ENCODE results near the gene DNAJC13. TPM values are rescaled to one million over a fixed set of nuclear protein-coding genes. Genes with fewer than 3 reads are reported as not detected.

Gene DNAJC13
- total RNA-seq, 1 donor from 2014 or later = 32.8 TPM

DNA sequence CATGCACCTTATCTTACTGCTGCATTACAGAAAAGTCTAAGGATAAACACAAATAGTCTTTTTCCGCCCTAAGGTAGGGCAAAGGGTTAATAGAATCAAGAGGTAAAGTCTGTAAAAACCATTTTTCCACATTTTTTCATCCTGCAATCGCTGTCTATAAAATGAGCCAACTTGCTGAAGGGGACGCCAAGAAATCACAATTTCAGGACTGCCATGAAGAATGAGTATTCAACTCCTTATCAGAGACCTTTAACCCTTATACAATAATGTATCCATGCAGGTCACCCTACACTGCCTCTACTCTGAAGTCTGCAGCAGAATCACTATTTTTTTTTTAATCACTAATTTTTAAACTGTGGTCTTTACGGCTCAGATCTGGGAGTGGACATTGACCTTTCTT, 1.1 kb upstream of the DNAJC13 start:
- intact Hi-C loops (cut with micrococcal nuclease) = loop anchor here (2.0 to 10.0 kb wide), 3 partner anchors 126 to 1389 kb away; partner anchors contain the start of genes CDV3 and SRPRB
- no peaks in the 10 kb centered on the region for H3K9me3 Mint-ChIP-seq
- peak overlapping the region; percentile 99 for H3K4me3 Mint-ChIP-seq (ENCODE audit: low read depth)
- peaks cover 6% of the 10 kb centered on the region for H3K27me3 Mint-ChIP-seq (ENCODE audit: low read depth)
- no peak overlapping the region for H3K27ac Mint-ChIP-seq
- DNase-seq (ENCODE audit: low spot score) = no peak
- peaks cover 39% of the 10 kb centered on the region for H3K4me1 Mint-ChIP-seq (ENCODE audit: low read depth)
- H3K36me3 Mint-ChIP-seq (ENCODE audit: low read depth) = peaks cover 13% of the 10 kb centered on the region

DNA sequence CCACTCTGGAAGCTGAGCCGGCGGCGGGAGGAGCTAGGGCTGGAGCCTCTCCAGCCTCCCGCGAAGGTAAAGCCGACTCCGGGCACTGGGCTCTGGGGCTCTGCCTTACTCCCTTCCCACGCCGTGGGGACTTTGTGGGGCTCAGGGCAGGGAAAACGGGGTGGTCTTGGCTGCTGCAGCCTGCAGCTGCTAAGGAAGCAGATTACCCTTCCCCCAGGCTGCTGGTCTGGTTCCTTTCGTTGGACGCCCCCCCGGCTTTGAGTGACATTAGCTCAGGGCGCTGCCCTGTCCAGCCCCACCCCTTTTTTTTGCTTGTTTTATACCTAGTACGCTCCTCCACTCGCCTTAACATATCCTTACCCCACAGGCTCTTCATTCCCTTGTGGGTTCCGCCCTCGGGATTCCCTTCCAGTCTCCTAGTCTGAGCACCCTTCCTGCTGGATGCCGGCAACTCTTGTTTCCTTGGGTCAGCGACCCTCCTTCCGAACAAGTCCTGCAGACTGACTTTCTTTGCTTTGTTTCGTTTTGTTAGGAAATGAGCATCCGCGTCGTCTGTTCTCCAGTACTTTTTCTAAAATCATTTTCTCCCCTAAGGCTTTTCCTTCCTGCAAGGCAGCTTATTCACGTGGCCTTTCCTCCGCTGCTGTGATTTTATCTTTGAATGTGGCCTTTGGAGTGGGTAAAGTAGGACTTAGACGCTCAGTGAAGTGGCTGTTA, 551 bp downstream of the DNAJC13 start:
- intact Hi-C loops (cut with micrococcal nuclease) = loop anchor here (1.0 to 10.0 kb wide), 7 partner anchors 15 to 1387 kb away; partner anchors contain the start of genes CDV3, NPHP3, SRPRB and UBA5
- Mint-ChIP-seq H3K36me3 (ENCODE audit: low read depth) (peaks cover 15% of the 10 kb centered on the region), H3K9me3 (no peaks in the 10 kb centered on the region), H3K4me1 (ENCODE audit: low read depth) (peaks cover 39% of the 10 kb centered on the region), H3K27ac (peak overlapping the region; percentile 92), H3K4me3 (ENCODE audit: low read depth) (peak overlapping the region; percentile 99), H3K27me3 (ENCODE audit: low read depth) (no peaks in the 10 kb centered on the region)
- peak; percentile 53 for DNase-seq (ENCODE audit: low spot score)

DNA sequence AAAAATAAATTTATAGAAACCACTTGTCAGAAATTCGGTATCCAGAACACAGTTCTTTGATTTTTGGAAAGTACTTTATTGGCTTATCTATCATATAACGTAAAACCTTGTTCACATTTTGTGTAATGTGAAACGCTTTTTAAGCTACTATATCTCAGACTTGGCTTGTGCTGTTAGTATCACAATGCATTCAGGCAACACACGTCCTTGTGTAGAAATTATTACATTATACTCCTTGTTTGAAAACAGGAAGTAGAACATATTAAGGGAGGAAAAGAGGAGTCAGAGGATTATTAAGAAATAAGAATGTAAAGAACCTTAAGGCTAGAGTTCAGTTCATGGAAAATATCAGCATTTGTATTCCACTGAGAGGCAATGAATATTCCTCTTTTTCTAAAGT, 1.6 kb downstream of the DNAJC13 start:
- Mint-ChIP-seq H3K4me1 (ENCODE audit: low read depth) (peaks cover 41% of the 10 kb centered on the region), H3K27me3 (ENCODE audit: low read depth) (no peaks in the 10 kb centered on the region), H3K27ac (no peak overlapping the region), H3K9me3 (no peaks in the 10 kb centered on the region), H3K36me3 (ENCODE audit: low read depth) (peaks cover 18% of the 10 kb centered on the region), H3K4me3 (ENCODE audit: low read depth) (peak overlapping the region; percentile 99)
- intact Hi-C loops (cut with micrococcal nuclease) = loop anchor here (2.0 to 10.0 kb wide), 3 partner anchors 14 to 1386 kb away; partner anchors contain the start of gene SRPRB
- DNase-seq (ENCODE audit: low spot score) = no peak

DNA sequence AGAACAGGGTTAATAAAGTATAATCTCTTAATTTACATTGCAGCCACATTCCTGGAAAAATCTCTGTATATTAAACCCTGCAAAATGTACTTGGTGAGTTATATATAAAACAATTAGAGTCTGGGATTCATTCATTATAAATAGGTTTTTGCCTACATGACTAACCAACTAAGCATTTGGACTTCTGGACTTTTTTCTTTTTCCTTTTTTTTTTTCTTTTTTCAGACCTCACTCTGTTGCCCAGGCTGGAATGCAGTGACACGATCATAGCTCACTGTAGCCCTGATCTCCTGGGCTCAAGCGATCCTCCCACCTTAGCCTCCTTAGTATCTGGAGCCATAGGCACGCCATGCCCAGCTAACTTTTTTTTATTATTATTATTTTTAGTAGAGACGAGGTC, 4.5 kb downstream of the DNAJC13 start:
- Mint-ChIP-seq H3K27me3 (ENCODE audit: low read depth) (no peaks in the 10 kb centered on the region), H3K27ac (no peak overlapping the region), H3K4me1 (ENCODE audit: low read depth) (peaks cover 28% of the 10 kb centered on the region), H3K36me3 (ENCODE audit: low read depth) (peaks cover 34% of the 10 kb centered on the region), H3K9me3 (no peaks in the 10 kb centered on the region), H3K4me3 (ENCODE audit: low read depth) (no peak overlapping the region)
- intact Hi-C loops (cut with micrococcal nuclease) = no loop called here
- no peak for DNase-seq (ENCODE audit: low spot score)

DNA sequence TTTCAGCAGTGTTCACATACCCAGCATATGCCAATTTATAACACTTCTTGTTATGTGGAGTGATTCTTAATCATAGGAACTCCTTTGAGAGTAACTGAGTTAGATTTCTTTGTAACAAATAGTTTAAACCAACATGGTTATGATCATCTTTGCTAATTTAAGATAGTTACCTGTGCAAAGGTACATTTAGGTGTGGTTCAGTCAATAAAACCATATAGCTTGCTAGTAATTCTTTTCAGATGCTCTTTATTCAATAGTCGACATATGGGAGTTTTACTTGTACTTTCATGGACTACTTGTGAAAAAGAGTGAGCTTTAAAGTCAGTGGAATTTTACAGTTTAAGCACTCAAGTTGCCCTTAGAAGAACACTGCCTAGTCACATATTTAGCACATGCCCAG, 5.2 kb downstream of the DNAJC13 start:
- Mint-ChIP-seq H3K27me3 (ENCODE audit: low read depth) (no peaks in the 10 kb centered on the region), H3K9me3 (no peaks in the 10 kb centered on the region), H3K36me3 (ENCODE audit: low read depth) (peaks cover 34% of the 10 kb centered on the region), H3K4me1 (ENCODE audit: low read depth) (peaks cover 27% of the 10 kb centered on the region), H3K4me3 (ENCODE audit: low read depth) (no peak overlapping the region), H3K27ac (no peak overlapping the region)
- no peak for DNase-seq (ENCODE audit: low spot score)
- intact Hi-C loops (cut with micrococcal nuclease) = no loop called here

DNA sequence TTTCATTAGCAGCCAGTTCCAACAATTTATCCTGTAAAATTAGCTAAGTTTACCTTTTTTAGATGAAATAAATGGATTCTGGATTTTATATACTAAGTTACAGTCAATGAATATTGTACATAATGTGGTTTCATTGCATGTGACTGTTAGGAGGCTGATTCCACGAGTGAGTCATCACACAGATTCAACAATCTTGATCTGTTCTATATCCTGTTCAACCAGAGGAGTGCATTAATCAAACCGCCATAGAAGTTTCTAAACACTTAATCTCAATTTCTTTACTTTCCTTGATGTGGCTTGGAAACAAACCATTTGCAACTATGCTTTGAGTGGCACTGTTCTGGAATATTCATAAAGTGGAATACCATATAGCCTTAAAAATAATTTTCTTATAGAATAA, 15.3 kb downstream of the DNAJC13 start:
- no peak overlapping the region for H3K27ac Mint-ChIP-seq
- no peak for DNase-seq (ENCODE audit: low spot score)
- H3K4me3 Mint-ChIP-seq (ENCODE audit: low read depth) = no peak overlapping the region
- intact Hi-C loops (cut with micrococcal nuclease) = loop anchor here (2.0 kb wide), 1 partner anchor 14 kb away; no protein-coding TSS in a partner anchor
- peaks cover 38% of the 10 kb centered on the region for H3K4me1 Mint-ChIP-seq (ENCODE audit: low read depth)
- no peaks in the 10 kb centered on the region for H3K27me3 Mint-ChIP-seq (ENCODE audit: low read depth)
- H3K9me3 Mint-ChIP-seq = no peaks in the 10 kb centered on the region
- peaks cover 33% of the 10 kb centered on the region for H3K36me3 Mint-ChIP-seq (ENCODE audit: low read depth)

DNA sequence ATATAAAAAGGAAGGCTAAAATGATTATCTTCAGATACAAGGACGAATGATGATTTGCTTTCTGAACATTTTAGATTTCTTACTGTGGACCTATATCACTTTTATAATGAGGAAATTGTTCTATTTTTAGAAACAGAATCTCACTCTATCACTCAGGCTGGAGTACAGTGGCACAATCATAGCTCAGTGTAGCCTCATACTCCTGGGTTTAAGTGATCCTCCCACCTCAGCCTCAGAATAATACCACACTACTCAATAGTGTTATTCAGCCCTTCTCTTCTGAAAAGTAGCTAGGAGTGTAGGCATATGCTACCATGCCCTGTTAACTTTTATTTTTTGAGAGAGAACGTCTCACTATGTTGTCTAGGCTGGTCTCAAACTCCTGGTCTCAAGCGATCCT, 15.8 kb downstream of the DNAJC13 start:
- Mint-ChIP-seq H3K4me3 (ENCODE audit: low read depth) (no peak overlapping the region), H3K27me3 (ENCODE audit: low read depth) (no peaks in the 10 kb centered on the region), H3K27ac (no peak overlapping the region), H3K4me1 (ENCODE audit: low read depth) (peaks cover 38% of the 10 kb centered on the region), H3K36me3 (ENCODE audit: low read depth) (peaks cover 35% of the 10 kb centered on the region), H3K9me3 (no peaks in the 10 kb centered on the region)
- no peak for DNase-seq (ENCODE audit: low spot score)
- intact Hi-C loops (cut with micrococcal nuclease) = loop anchor here (2.0 kb wide), 1 partner anchor 14 kb away; no protein-coding TSS in a partner anchor

DNA sequence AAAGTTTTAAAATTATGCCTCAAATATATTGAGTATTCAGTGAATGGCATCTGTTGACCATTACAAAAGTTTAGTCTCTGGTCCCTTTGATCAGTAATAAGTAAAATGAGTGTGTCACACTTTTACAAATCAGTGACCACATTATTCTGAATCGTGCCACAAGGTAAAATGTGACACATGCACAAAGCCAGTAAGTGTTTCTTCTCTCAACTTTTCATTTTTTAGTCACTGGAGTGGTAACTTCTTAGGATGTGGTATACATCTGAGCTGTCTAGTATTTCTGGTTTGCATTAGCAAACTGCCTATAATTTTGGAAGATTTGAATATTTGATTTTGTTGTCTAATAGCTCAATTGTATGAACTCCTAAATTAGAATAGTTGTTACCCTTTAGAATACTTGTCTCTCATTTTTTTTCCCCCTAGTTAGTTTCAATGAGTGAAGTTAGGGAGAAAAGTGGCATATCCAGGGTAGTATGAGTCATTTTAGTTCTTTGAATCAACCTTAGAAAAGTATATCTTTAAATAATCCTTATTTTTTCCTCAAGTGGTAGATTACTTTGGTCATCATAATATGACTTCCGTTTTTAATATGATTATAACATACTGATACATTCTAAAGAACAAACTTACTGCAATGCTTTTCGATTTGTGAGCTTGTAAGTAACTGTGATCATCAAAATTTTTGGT, 18.1 kb downstream of the DNAJC13 start:
- peak overlapping the region; percentile 39 for H3K27ac Mint-ChIP-seq
- H3K4me3 Mint-ChIP-seq (ENCODE audit: low read depth) = no peak overlapping the region
- DNase-seq (ENCODE audit: low spot score) = no peak
- peaks cover 38% of the 10 kb centered on the region for H3K4me1 Mint-ChIP-seq (ENCODE audit: low read depth)
- peaks cover 41% of the 10 kb centered on the region for H3K36me3 Mint-ChIP-seq (ENCODE audit: low read depth)
- no peaks in the 10 kb centered on the region for H3K9me3 Mint-ChIP-seq
- intact Hi-C loops (cut with micrococcal nuclease) = loop anchor here (5.0 kb wide), 1 partner anchor 87 kb away; no protein-coding TSS in a partner anchor
- H3K27me3 Mint-ChIP-seq (ENCODE audit: low read depth) = no peaks in the 10 kb centered on the region

DNA sequence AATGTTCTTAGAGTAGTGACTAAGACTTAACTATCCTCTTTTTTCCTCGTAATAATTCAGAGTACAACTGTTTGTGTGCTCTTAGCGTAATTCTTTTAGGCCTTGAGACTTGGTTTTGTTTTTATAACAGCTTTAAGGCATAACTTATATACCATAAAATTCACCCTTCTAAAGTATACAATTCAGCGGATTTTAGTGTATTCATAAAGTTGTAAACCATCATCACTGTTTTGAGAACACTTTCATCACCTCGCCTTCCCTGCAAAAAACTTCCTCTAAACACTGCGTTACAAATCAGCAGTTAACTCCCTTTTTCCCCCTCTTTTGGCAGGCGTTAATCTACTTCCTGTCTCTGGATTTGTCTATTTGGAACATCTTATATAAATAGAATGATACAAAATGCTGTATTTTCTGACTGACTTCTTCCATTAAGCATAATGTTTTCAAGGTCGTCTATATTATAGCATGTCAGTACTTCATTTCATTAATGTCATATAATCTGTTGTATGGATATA, 18.7 kb downstream of the DNAJC13 start:
- Mint-ChIP-seq H3K27ac (no peak overlapping the region), H3K4me1 (ENCODE audit: low read depth) (peaks cover 38% of the 10 kb centered on the region), H3K9me3 (no peaks in the 10 kb centered on the region), H3K4me3 (ENCODE audit: low read depth) (no peak overlapping the region), H3K27me3 (ENCODE audit: low read depth) (no peaks in the 10 kb centered on the region), H3K36me3 (ENCODE audit: low read depth) (peaks cover 41% of the 10 kb centered on the region)
- no peak for DNase-seq (ENCODE audit: low spot score)
- intact Hi-C loops (cut with micrococcal nuclease) = loop anchor here (5.0 kb wide), 1 partner anchor 86 kb away; no protein-coding TSS in a partner anchor

DNA sequence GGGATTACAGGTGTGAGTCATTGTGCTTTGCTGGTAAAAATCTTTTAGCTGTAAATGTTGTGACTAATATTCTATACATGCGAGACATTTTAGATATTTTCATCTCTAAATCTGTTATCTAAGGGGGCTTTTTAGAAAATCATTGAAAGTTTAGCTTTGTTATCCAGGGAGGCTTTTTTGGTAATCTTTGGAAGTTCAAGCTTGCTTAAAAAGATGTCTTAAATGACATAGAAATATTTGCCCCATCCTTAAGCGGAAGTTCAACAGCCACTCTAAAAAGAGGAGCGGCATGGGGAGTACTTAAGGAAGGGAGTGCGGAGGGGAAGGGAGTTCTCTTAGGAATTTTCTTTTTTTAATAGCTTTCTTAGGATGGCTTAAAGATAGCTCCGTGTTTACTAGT, 26.1 kb downstream of the DNAJC13 start:
- Mint-ChIP-seq H3K4me3 (ENCODE audit: low read depth) (no peak overlapping the region), H3K9me3 (no peaks in the 10 kb centered on the region), H3K4me1 (ENCODE audit: low read depth) (peaks cover 19% of the 10 kb centered on the region), H3K36me3 (ENCODE audit: low read depth) (peaks cover 23% of the 10 kb centered on the region), H3K27ac (no peak overlapping the region), H3K27me3 (ENCODE audit: low read depth) (no peaks in the 10 kb centered on the region)
- no peak for DNase-seq (ENCODE audit: low spot score)
- intact Hi-C loops (cut with micrococcal nuclease) = no loop called here

DNA sequence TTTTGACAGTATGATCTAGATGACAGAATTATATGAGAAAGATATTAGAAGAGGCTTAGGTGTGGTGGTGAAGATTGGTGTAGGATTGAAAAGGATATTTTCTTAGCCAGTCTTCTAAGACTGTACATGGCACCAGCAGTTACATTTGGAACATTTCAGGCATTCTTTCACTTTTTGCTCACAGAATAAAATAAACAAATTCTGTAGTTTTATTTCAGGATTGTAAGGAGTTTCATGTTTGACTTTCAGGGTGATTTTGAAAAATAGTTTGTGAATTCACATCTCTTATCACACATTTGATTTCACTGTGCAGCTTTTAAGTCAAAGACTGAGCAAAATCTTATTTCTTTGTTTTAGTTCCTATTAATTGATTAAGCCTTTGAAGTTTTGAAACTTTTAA, 27.1 kb downstream of the DNAJC13 start:
- H3K4me3 Mint-ChIP-seq (ENCODE audit: low read depth) = no peak overlapping the region
- H3K9me3 Mint-ChIP-seq = no peaks in the 10 kb centered on the region
- H3K27me3 Mint-ChIP-seq (ENCODE audit: low read depth) = no peaks in the 10 kb centered on the region
- DNase-seq (ENCODE audit: low spot score) = no peak
- intact Hi-C loops (cut with micrococcal nuclease) = no loop called here
- H3K27ac Mint-ChIP-seq = no peak overlapping the region
- H3K4me1 Mint-ChIP-seq (ENCODE audit: low read depth) = peaks cover 19% of the 10 kb centered on the region
- peaks cover 24% of the 10 kb centered on the region for H3K36me3 Mint-ChIP-seq (ENCODE audit: low read depth)

DNA sequence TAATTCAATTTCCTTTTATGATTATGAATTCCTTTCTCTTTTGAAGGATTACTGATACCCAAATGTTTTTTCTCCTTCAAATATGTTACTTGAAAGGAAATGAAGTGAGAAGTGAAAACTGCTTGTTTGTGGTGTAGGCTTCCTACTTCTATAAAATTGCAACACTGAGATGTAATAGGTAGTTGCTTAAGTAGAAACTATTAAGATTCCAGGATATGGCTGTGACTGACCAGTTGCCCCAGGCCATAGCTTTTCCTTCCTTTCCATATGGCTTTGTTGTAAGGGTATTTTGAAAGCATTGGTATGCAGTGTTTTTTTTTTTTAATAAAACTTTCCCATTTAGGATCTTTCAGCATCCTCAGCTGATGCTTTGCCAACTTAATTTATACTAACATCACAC, 28.5 kb downstream of the DNAJC13 start:
- H3K9me3 Mint-ChIP-seq = no peaks in the 10 kb centered on the region
- H3K36me3 Mint-ChIP-seq (ENCODE audit: low read depth) = peaks cover 21% of the 10 kb centered on the region
- no peak overlapping the region for H3K4me3 Mint-ChIP-seq (ENCODE audit: low read depth)
- no peaks in the 10 kb centered on the region for H3K27me3 Mint-ChIP-seq (ENCODE audit: low read depth)
- DNase-seq (ENCODE audit: low spot score) = no peak
- H3K27ac Mint-ChIP-seq = no peak overlapping the region
- H3K4me1 Mint-ChIP-seq (ENCODE audit: low read depth) = peaks cover 19% of the 10 kb centered on the region
- intact Hi-C loops (cut with micrococcal nuclease) = loop anchor here (1.0 kb wide), 1 partner anchor 29 kb away; the partner anchor contains the start of gene DNAJC13

Measured in activated T-helper 2 cell treated with anti-CD3 and anti-CD28 coated beads, Interferon-gamma antibody, Interleukin-2, Interleukin-4, amounts not matched to agents 10 μg/mL and 5 μg/mL and 100 μg/mL, durations not matched to agents 14 hours and 24 hours and 36 hours (primary cell).